D721Med (cell line): Measurements from ENCODE around the gene ATP6V1A.
A peak's percentile ranks its signal among the peaks of the same experiment; 100 is the strongest.

Source experiments
- DNase-seq: peaks from one replicate; pipeline ENCODE4 v3.0.0; 2011; ENCODE audit warnings: low spot score; ENCODE audit not compliant: insufficient read length
- FAIRE-seq: peaks from 2 replicates; lab custom pipeline; 2011; peaks lifted over from hg19 to GRCh38; lab: Jason Lieb, UNC
- TF ChIP-seq, protein P1 (sequence below): IDR thresholded peaks from 2 replicates; pipeline ENCODE4 v1.5.1; 2012; ENCODE audit warnings: mild to moderate bottlenecking, control low read depth; ENCODE audit not compliant: insufficient read depth; ENCODE audit errors: missing control alignments

Gene ATP6V1A

DNA sequence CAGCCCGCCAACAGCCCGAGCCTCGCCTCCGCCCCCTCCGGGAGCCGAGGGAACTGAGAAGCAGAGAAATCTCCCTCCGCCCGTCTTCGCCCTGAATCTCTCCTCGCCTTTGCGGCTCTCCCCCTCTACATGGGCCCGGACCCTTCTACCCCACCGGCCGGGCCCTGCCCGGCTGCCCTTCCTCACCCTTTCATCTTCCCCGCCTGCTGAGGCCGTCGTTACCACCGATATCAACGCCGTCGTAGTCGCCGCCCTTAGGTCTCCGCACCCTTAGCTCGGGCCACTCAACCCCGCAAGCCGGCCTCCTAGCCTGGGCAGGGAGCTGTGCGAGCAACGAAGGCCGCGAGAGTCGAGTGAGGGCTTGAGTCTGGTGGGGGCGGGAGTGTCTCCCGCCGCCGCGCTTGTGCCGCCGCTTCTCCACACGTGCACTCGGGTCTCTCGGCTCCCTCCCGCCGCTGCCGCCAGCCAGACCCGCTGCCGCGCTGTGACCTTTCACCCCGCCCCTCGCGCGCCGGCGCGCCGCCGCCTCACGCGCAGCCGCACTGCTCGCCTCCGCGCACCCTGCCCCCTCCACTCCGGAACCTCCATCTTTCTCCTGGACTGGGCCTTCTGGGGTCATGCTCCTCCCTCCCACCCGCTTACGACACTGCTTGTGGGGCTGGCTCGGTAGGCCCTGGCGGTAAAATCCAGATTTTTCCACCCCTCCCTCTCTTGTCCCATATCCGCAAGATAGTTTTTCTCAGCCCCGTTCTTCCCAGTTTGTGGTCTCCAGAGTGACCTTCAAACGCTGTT, 883 bp upstream of the ATP6V1A start, which contains the start of gene NAA50:
Gene NAA50, minus strand, starts transcription at position 494 of the 792 bp plus-strand sequence. Its CDS starts 300 bp downstream, at position 194.
- DNase-seq = peak; percentile 59
- no peak for FAIRE-seq
- TF ChIP-seq, protein P1, sequence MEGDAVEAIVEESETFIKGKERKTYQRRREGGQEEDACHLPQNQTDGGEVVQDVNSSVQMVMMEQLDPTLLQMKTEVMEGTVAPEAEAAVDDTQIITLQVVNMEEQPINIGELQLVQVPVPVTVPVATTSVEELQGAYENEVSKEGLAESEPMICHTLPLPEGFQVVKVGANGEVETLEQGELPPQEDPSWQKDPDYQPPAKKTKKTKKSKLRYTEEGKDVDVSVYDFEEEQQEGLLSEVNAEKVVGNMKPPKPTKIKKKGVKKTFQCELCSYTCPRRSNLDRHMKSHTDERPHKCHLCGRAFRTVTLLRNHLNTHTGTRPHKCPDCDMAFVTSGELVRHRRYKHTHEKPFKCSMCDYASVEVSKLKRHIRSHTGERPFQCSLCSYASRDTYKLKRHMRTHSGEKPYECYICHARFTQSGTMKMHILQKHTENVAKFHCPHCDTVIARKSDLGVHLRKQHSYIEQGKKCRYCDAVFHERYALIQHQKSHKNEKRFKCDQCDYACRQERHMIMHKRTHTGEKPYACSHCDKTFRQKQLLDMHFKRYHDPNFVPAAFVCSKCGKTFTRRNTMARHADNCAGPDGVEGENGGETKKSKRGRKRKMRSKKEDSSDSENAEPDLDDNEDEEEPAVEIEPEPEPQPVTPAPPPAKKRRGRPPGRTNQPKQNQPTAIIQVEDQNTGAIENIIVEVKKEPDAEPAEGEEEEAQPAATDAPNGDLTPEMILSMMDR = no peak

DNA sequence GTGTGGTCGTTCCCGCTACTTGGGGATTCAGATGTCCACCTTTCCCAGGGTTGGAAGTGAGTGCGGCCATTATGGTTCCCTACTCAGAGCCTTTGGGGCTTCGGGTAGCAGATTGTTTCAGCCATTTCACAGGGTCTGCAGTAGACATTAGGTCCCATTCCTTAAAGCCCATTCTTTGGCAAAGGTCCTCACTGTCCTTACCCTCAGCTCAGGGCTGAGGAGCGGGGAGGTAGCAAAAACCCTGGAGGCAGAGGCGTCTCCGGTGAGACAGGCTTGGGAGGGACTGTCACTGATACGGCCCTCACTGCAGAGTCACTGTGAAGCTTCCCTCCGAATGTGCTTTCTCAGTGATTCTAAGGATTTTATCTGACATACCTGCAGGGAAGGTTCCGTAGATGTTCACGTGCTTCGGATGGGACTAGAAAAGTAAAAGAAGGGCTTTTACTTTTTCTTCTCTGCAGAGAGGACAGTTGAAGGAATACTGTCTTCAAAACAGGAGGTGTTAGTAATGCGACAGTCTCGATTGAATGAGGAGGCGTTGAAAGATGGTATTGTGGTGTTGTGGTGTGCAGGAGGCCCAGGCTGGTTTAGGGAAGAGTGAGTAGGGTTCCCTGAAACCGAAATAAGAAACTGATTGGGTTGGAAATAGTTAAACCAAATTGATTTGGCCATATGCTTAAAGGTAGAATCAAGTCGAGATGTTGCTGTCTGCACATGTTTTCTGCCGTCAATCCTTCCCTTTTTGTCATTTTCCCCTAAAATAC, 630 bp downstream of the ATP6V1A start:
- FAIRE-seq (no peak), DNase-seq (no peak)
- TF ChIP-seq, protein P1 = no peak

DNA sequence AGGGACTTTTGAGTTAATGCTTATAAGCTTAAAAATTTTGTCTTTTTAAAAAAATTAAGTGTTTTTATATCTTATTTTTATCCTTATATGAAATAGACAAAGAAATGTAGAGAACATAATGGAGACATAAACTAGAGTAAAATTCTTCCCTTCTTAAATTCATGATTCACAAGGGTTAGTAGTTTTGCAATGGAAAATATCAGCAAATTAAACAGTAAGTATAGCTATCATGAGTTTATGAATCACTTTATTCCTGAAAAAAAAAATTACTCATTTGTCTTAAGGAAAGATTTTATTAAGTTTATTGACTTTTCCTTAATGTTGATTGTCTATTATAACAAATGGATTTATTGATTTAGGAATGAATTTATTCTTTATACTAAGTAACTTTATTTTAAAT, 4.3 kb downstream of the ATP6V1A start:
- FAIRE-seq = no peak
- no peak for DNase-seq
- TF ChIP-seq, protein P1 = no peak

DNA sequence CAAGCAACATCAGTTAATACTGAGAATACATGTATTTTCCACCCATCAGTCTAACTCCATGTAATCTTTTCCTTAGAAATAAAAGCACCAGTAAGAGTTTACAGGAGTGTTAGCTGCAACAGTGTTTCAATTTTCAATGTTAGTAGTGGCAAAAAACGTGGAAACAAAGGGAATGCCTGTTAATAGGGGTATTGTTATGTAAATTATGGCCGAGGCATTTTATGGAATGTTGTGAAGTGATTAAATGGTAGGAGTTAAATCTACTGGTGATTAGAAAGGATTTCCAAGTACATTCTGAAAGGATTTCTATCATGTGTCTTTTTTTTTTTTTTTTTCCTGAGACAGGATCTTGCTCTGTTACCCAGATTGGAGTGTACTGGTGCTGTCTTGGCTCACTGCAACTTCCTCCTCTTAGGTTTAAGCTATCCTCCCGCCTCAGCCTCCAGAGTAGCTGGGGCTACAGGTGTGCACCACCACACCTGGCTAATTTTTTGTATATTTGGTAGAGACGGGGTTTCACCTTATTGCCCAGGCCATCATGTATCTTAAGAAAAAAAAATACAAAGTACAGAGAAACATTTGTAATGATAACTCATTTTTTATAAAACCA, 6.6 kb downstream of the ATP6V1A start:
- peak; percentile 46 for FAIRE-seq
- DNase-seq = no peak
- TF ChIP-seq, protein P1 = no peak

DNA sequence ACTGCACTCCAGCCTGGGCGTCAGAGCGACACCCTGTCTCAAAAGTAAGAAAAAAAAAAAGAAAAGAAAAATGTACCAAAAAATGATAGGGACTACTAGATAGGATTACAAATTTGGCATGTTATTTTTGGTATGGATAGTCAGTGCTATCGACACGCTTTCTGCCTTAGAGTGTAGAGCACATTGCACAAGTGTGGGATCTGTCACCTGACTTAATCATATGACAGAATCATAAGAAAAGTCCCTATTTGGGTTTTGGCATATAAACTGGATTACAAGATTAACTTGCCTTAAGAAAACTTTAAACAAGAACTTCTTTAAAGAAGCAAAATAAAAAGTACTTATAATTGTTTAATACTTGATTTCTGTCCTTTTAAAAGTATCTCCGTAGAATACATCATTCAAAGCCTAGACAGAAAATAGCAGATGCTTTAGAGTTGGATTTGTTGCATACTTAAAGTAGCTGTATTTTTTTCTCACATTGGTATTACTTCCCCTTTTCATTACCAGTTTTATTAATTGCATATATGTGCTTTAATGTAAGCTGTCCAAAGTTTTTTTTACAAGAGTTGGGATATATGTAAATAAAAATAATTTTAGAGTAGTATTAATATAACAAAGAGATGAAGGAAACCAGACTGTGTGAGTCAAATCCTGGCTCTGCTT, 7.8 kb downstream of the ATP6V1A start:
- DNase-seq = no peak
- TF ChIP-seq, protein P1 = no peak
- no peak for FAIRE-seq

DNA sequence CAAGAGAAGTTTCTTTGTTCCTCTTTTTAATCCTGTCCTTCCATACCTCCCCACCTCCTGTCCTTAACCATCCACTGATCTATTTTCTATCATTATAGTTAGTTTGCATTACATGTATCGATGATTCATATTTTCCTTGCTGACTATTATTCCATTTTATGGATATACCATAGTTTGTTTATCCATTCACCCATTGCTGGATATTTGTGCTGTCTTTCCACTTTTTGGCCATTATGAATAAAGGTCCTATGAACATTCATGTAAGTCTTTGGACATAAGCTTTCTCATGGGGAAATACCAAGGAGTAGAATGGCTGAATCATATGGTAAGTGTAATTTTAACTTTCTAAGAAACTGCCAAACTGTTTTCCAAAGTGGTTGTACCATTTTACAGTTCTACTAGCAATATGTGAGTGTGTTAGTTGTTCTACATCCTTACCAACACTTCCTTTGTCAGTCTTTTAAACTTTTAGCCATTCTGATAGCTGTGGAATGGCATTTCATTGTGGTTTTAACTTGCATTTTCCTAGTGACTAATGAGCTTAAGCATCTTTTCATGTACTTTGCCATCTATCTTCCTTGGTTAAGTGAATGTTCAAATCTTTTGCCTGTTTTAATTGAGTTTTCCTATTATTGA, 11.7 kb downstream of the ATP6V1A start:
- DNase-seq = no peak
- FAIRE-seq = peak; percentile 35

More for the DNA sequence above, 11.7 kb downstream of the ATP6V1A start:
- TF ChIP-seq, protein P1 = no peak
